Right lobe of liver (tissue), 6 donors: ENCODE data around the gene PTPRD. TPM values are rescaled to one million over a fixed set of nuclear protein-coding genes. Genes with fewer than 3 reads are reported as not detected.

Source experiments
- ATAC-seq, 4 donors: fragments of 200-7000 bp; cut with Tn5 transposase; one replicate each; pipeline ENCODE4 v1.9.1; 2020; ENCODE audit warnings: mild to moderate bottlenecking in 4 of 4, moderate library complexity in 4 of 4
- DNase-seq, 3 donors: peaks; one replicate each; pipeline ENCODE4 v3.0.0-alpha.2; 2020
- H3K27ac ChIP-seq, 3 donors: fragments of 200-600 bp; one replicate each; pipeline ENCODE4 v1.8.0; 2022
- H3K27me3 ChIP-seq, 2 donors: fragments of 200-600 bp; one replicate each; pipeline ENCODE4 v1.8.0; 2022
- H3K36me3 ChIP-seq, 4 donors: fragments of 200-600 bp; sonication (generic) in 1 of 4; one replicate each; pipeline versions ENCODE4 v1.5.1 to v1.8.0; 2017 to 2022; ENCODE audit warnings: control low read depth in 1 of 4
- H3K4me1 ChIP-seq, 4 donors: fragments of 200-600 bp; sonication (generic) in 1 of 4; one replicate each; pipeline versions ENCODE4 v1.5.1 to v1.8.0; 2017 to 2022; ENCODE audit warnings: control low read depth in 1 of 4
- H3K4me3 ChIP-seq, 3 donors: fragments of 200-600 bp; one replicate each; pipeline ENCODE4 v1.8.0; 2022
- H3K9me3 ChIP-seq, 4 donors: fragments of 200-600 bp; sonication (generic) in 1 of 4; one replicate each; pipeline versions ENCODE4 v1.5.1 to v1.8.0; 2017 to 2022; ENCODE audit warnings: control low read depth in 1 of 4
- CTCF ChIP-seq, 4 donors: fragments of 200-600 bp in 3 of 4; fragments of 450-650 bp in 1 of 4; IDR thresholded peaks; one replicate each; pipeline versions ENCODE4 v1.5.1 to v1.8.0; 2016 to 2022; ENCODE audit warnings: antibody characterized with exemption in 4 of 4, mild to moderate bottlenecking in 2 of 4
- POLR2A ChIP-seq: fragments of 450-650 bp; IDR thresholded peaks from one replicate; pipeline ENCODE4 v1.6.1; 2017; ENCODE audit warnings: antibody characterized with exemption, mild to moderate bottlenecking
- WGBS: methylation state at CpG from one replicate; pipeline ENCODE4 v1.1.6; 2018; ENCODE audit warnings: low coverage, low lambda C conversion rate; ENCODE audit not compliant: insufficient coverage; ENCODE audit errors: missing lambda C conversion rate; 5-methylcytosine and 5-hydroxymethylcytosine counted together
- intact Hi-C, 2 donors: fragments of 100-400 bp; cut with DNase I; formaldehyde crosslinking; loops; one replicate each; pipeline versions ENCODE4 v1.11.2 to v1.14.1; 2022
- total RNA-seq, 6 experiments: library from RNA; depleted of rRNA in 2 of 6; stranded (reverse); fragments of >200 nt in 2 of 6; fragmentation: NEBNext Ultra II Directional in 3 of 6; extraction: Animal tissue kit (Norgen Biotek cat#: 25700) in 3 of 6; gene quantifications; one replicate each; pipeline versions ENCODE4 v1.1.0 to v1.2.4, GENCODE V29; 2016 to 2023
- donor health status: DM: no; HTN: yes; CAD: no.
- donor health status: DM: no; HTN: no; CAD: no.
- donor health status: DM: no; HTN: no; CAD: no.
- donor health status: DM: no; HTN: yes; CAD: no.
- donor health status: DM: no; HTN: yes; CAD: no.

PTPRD gene
- total RNA-seq, 6 experiments from 2014 or later, result 5.4 to 29.8 (median 13.9) TPM

GRCh38 chr9:8804613-8805012, 1808.2 kb downstream of the PTPRD start:
- Histone ChIP-seq H3K27ac (no peak overlapping the region), H3K36me3 (no peaks in the 10 kb centered on the region), H3K4me1 (no peaks in the 10 kb centered on the region), H3K9me3 (no peaks in the 10 kb centered on the region), H3K4me3 (no peak overlapping the region), H3K27me3 (no peaks in the 10 kb centered on the region)
- intact Hi-C loops, result no loop called here
- ATAC-seq, result peak in 1 of 4 donors; percentile 19
- no peak for DNase-seq
- WGBS, result 56% methylated on average over 3 of the region's 3 CpGs
- TF ChIP-seq POLR2A, result no peak
- no peak for TF ChIP-seq CTCF (IDR thresholded peaks at IDR 0.05)

DNA sequence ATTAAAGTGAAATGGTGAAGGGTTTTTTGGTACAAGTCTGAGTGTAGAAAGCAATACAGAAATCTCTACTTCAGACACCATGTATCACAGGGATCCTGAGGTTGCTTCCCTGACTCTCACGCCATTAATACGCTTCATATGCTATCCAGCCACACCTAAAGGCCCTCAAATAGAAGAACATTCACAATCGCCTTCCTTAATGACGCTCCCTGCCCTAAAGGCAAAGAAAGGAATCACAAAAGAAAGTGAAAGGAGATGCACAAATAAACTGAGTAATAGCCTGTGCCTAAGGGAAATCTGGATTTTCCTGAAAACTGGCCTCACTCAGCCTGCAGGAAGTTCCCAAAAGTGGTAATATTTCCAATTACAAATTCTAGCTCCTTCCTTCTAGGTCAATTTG, 1810.6 kb downstream of the PTPRD start:
- ATAC-seq (no peak), DNase-seq (no peak)
- H3K27ac ChIP-seq, result no peak overlapping the region
- no peaks in the 10 kb centered on the region for H3K4me1 ChIP-seq
- WGBS, result 86% methylated on average over 4 of the region's 4 CpGs
- no peaks in the 10 kb centered on the region for H3K9me3 ChIP-seq
- TF ChIP-seq CTCF (IDR thresholded peaks at IDR 0.05) (no peak), POLR2A (no peak)
- intact Hi-C loops, result no loop called here
- H3K36me3 ChIP-seq, result no peaks in the 10 kb centered on the region
- no peak overlapping the region for H3K4me3 ChIP-seq
- no peaks in the 10 kb centered on the region for H3K27me3 ChIP-seq

DNA sequence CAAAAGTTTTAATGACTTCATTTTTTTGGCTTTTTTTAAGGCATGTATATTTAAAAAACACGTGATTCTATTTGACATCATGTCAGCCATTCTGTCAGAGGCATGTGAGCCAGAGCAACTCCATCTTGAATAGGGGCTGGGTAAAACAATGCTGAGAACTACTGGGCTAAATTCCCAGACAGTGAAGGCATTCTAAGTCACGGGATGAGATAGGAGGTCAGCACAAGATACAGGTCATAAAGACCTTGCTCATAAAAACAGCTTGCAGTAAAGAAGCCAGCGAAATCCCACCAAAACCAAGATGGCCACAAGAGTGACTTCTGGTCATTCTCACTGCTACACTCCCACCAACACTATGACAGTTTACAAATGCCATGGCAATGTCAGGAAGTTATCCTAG, 1812.6 kb downstream of the PTPRD start:
- 56% methylated on average over 3 of the region's 3 CpGs for WGBS
- intact Hi-C loops, result no loop called here

DNA sequence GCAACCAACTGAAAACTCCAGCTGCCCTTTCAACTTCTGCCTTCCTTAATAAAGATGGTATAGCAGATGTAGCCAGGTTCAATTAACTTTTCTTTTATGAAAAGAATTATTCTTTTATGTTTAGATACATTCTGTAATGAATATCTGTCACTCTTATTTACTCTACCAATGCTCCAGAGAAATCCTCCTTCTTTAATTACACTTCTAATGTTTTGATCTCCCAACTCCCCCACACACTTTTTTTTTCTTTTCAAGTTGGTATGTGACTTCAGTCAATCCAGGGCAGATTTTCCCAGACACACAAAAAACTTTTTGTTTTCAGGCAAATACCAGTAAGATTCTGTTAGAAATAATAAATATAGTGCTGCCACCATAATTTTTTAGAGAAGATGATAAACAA, 1813.2 kb downstream of the PTPRD start:
- no peak for TF ChIP-seq POLR2A
- TF ChIP-seq CTCF (IDR thresholded peaks at IDR 0.05), result no peak
- no peak for DNase-seq
- intact Hi-C loops, result no loop called here
- Histone ChIP-seq H3K36me3 (no peaks in the 10 kb centered on the region), H3K4me3 (no peak overlapping the region), H3K27me3 (no peaks in the 10 kb centered on the region), H3K9me3 (no peaks in the 10 kb centered on the region), H3K27ac (no peak overlapping the region), H3K4me1 (no peaks in the 10 kb centered on the region)
- no peak for ATAC-seq

More for the DNA sequence above, 1812.6 kb downstream of the PTPRD start:
- Histone ChIP-seq H3K27me3 (no peaks in the 10 kb centered on the region), H3K9me3 (no peaks in the 10 kb centered on the region), H3K27ac (no peak overlapping the region), H3K36me3 (no peaks in the 10 kb centered on the region), H3K4me1 (no peaks in the 10 kb centered on the region), H3K4me3 (no peak overlapping the region)
- ATAC-seq (no peak), DNase-seq (no peak)
- TF ChIP-seq CTCF (IDR thresholded peaks at IDR 0.05), result no peak
- no peak for TF ChIP-seq POLR2A

DNA sequence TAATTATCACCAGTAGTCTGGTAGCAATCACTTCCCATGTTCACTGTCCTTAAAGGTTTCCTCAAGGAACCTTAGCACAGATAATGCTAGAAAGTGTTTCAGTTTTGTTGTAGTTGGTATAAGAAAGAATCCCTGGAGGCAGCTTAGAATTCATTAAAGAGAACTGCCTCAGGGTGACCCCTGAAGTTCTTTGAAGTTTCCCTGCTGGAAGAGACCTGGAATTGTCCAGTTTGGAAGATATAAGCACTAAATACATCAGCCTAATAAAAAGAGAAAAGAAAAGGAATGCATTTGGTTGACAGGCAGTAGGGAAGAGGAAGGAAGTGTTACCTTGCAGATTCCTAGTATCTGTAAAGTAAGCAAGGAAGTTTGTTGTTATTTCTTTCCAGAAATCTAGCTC, 1813.6 kb downstream of the PTPRD start:
- Histone ChIP-seq H3K4me1 (no peaks in the 10 kb centered on the region), H3K27ac (no peak overlapping the region), H3K27me3 (no peaks in the 10 kb centered on the region), H3K4me3 (no peak overlapping the region), H3K9me3 (no peaks in the 10 kb centered on the region), H3K36me3 (no peaks in the 10 kb centered on the region)
- no peak for TF ChIP-seq POLR2A
- TF ChIP-seq CTCF (IDR thresholded peaks at IDR 0.05), result no peak
- intact Hi-C loops, result no loop called here
- no peak for DNase-seq
- ATAC-seq, result no peak
